H1 (cell line): ENCODE results near the gene C22orf31.

Experiments
- JUND ChIP-seq: IDR thresholded peaks from 2 replicates; pipeline ENCODE4 v1.6.1; 2011; ENCODE audit warnings: mild to moderate bottlenecking, improper control_type of control experiment, low read length
- RAD21 ChIP-seq, 2 experiments: IDR thresholded peaks in 1 of 2; conservative IDR thresholded peaks in 1 of 2; 2 replicates each; pipeline ENCODE4 v1.6.1; 2011; ENCODE audit warnings: low read depth in 2 of 2, low read length in 2 of 2, improper control_type of control experiment in 1 of 2, inconsistent platforms in 1 of 2, mild to moderate bottlenecking in 1 of 2, moderate library complexity in 1 of 2

GRCh38 chr22:29109822-29110221 lies 48.2 kb upstream of the C22orf31 start:
- TF ChIP-seq JUND (no peak), RAD21 (IDR thresholded peaks at IDR 0.05 in 1 of 2, conservative IDR thresholded peaks at IDR 0.05 in 1 of 2; ENCODE audit: low read depth in 2 of 2, low read length in 2 of 2) (no peak)
